Nephron progenitor cell (in vitro differentiated cells): ENCODE measurements around the gene DEPP1.

Experiments used
- DNase-seq: peaks from one replicate; pipeline ENCODE4 v3.0.0; 2021
- H3K27ac Mint-ChIP-seq: 2 replicates; pipeline ENCODE4 v1.8.0; 2021; ENCODE audit warnings: mild to moderate bottlenecking, moderate library complexity, mixed read lengths
- H3K27me3 Mint-ChIP-seq: 2 replicates; pipeline ENCODE4 v1.8.0; 2021; ENCODE audit warnings: mild to moderate bottlenecking, low read depth, mixed read lengths; ENCODE audit not compliant: poor library complexity
- H3K36me3 Mint-ChIP-seq: 2 replicates; pipeline ENCODE4 v1.8.0; 2021; ENCODE audit warnings: low read depth, mixed read lengths
- H3K4me1 Mint-ChIP-seq: 2 replicates; pipeline ENCODE4 v1.8.0; 2021; ENCODE audit warnings: mixed read lengths
- H3K4me3 Mint-ChIP-seq: 2 replicates; pipeline ENCODE4 v1.8.0; 2021; ENCODE audit warnings: mild to moderate bottlenecking, moderate library complexity, mixed read lengths
- H3K9me3 Mint-ChIP-seq: 2 replicates; pipeline ENCODE4 v1.8.0; 2021; ENCODE audit warnings: mild to moderate bottlenecking, moderate library complexity, mixed read lengths
- CTCF ChIP-seq: fragments of 200-600 bp; sonication (generic); IDR thresholded peaks from 2 replicates; pipeline ENCODE4 v1.5.0; 2021; ENCODE audit warnings: antibody characterized with exemption

DEPP1 gene

DNA sequence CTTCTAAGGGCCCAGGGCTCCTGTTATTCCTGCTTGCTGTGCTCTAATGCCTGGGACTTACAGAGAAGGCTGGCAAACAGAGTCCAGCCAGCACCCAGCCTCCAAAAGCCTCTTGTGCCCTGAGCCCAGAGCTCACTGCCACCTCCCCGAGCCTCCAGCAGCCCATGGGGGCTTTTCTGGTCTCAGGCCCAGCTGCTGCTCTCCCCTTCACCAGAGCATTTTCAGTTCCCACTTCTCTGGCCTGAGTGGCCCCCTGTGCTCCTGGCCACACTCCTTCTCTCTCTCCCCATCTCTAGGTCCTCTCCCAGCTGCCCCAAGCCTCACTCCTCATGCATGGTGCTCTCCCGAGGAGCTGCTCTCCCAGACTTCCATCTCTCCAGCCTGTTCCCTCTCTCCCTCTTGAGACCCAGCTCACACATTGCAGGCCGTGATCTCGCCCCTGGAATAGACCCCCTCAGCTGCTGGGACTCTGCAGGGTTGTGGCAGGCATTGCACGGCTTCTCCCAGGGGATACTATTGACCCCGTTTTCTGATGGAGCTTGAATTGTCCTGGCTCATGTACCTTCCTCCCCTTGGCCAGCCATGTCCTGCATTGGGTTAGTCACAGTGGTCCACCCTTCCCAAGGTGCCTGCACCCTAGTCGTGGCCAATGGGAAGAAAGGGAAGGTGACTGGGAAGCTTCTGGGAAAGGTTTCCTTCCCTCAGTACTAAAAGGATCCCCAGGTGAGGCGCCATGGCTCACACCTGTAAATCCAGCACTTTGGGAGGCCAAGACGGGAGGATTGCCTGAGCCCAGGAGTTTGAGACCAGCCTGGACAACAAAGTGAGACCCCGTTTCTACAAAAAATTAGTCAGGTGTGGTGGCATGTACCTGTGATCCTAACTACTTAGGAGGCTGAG lies 28.0 kb downstream of the DEPP1 start:
- Mint-ChIP-seq H3K4me1 (peaks cover 39% of the 10 kb centered on the region), H3K9me3 (peaks cover 9% of the 10 kb centered on the region), H3K36me3 (peaks cover 20% of the 10 kb centered on the region), H3K4me3 (no peak overlapping the region), H3K27me3 (peaks cover 6% of the 10 kb centered on the region), H3K27ac (no peak overlapping the region)
- no peak for TF ChIP-seq CTCF
- no peak for DNase-seq

GRCh38 chr10:44949915-44950314 lies 28.7 kb downstream of the DEPP1 start:
- no peak for DNase-seq
- H3K27me3 Mint-ChIP-seq: peaks cover 6% of the 10 kb centered on the region
- H3K27ac Mint-ChIP-seq: no peak overlapping the region
- peaks cover 15% of the 10 kb centered on the region for H3K9me3 Mint-ChIP-seq
- TF ChIP-seq CTCF: no peak
- peaks cover 23% of the 10 kb centered on the region for H3K36me3 Mint-ChIP-seq
- H3K4me1 Mint-ChIP-seq: peaks cover 38% of the 10 kb centered on the region
- H3K4me3 Mint-ChIP-seq: no peak overlapping the region

DNA sequence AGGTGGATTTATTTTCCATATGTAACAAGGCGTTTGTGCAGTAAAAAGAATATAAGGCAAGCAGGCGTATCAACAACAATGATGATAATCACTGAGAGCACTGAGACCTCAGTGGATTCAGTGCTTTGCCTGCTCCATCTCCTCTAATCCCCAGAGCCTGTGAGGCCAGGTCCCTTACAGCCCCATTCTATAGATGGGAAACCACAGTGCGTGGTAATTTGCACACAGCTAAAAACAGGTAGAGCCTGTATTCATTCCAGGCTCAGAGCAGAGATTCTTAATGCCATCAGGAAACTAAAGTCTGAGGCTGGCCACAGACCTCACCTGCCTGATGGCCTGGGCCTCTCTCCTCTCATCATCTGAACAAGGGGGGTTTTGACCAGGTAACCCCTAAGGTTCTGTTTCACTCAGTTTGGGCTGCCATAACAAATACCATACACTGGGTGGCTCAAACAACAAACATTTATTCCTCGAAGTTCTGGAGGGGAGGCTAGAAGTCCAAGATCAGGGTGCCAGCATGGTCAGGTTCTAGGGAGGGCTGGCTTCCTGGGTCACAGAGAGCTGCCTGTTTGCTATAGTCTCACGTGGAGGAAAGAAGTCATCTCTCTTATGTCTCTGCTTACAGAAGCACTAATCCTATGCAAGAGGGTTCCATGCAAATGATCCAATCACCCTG lies 29.3 kb downstream of the DEPP1 start:
- H3K4me1 Mint-ChIP-seq: peaks cover 38% of the 10 kb centered on the region
- no peak overlapping the region for H3K4me3 Mint-ChIP-seq
- peaks cover 22% of the 10 kb centered on the region for H3K9me3 Mint-ChIP-seq
- H3K27ac Mint-ChIP-seq: no peak overlapping the region
- H3K36me3 Mint-ChIP-seq: peaks cover 25% of the 10 kb centered on the region
- no peak for DNase-seq
- H3K27me3 Mint-ChIP-seq: peaks cover 9% of the 10 kb centered on the region
- no peak for TF ChIP-seq CTCF

DNA sequence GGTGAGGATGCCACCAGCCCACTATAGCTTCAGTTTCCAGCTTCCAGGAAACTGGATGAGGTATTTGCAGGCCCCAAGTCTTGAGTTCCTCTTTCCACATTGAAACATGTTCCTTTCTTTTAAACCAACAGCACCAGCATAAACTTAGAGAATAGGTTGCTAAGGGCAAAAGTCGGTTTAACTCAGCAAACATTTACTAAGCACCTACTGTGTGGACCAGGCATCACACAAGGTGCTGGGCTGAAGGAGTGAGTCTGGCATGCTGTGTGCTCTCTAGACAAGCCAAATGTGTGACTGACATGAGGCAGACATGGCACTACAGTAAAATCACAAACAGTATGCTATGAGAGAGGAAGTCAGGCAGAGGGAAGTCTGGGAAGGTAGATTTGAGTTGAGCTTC lies 30.0 kb downstream of the DEPP1 start:
- Mint-ChIP-seq H3K4me1 (peaks cover 32% of the 10 kb centered on the region), H3K27me3 (peaks cover 9% of the 10 kb centered on the region), H3K9me3 (peaks cover 27% of the 10 kb centered on the region), H3K4me3 (no peak overlapping the region), H3K36me3 (peaks cover 26% of the 10 kb centered on the region), H3K27ac (no peak overlapping the region)
- DNase-seq: no peak
- TF ChIP-seq CTCF: no peak

DNA sequence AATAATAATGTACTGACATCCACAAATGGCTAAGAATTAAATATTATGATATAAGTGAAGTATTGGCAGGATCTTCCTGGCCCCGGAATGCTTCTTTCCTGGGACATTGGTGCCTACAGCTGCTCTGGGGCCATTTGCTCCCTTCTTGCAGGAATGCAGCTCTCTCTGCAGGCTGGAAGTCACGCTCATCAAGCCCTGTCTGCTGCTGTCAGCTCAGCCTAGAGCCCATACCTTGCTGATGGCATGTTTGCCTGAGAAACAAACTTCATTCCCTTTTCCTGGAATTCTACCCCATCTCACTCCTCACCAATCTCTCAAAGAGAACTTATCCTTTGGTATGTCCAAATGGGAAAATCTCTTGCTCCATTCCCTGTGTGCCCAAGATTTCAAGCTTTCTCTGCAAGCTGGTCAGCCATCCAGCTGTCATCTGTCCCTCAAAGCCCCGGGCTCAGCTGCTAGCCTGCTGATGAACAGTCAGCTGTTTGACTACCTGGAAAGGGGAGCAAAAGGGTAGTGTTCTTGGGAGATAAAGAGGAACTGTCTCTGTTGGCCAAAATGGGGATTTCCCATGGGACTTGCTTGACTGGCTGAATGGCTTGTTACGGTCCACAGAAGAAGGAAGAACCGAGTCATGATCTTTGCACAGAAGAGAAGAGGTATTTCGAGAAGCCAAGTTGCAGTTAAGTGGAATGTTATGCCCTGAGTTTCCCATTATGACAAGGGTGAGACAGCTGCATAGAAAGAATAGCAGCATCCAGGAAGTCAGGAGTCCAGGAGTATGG lies 31.0 kb downstream of the DEPP1 start:
- peaks cover 29% of the 10 kb centered on the region for H3K36me3 Mint-ChIP-seq
- no peak for DNase-seq
- peaks cover 9% of the 10 kb centered on the region for H3K27me3 Mint-ChIP-seq
- no peak overlapping the region for H3K4me3 Mint-ChIP-seq
- no peak overlapping the region for H3K27ac Mint-ChIP-seq
- peaks cover 34% of the 10 kb centered on the region for H3K9me3 Mint-ChIP-seq
- no peak for TF ChIP-seq CTCF
- peaks cover 22% of the 10 kb centered on the region for H3K4me1 Mint-ChIP-seq
